Endothelial cell of umbilical vein (primary cell): Measurements from ENCODE around the gene USP11. TPM values are rescaled to one million over a fixed set of nuclear protein-coding genes. Genes with fewer than 3 reads are reported as not detected.

Experiments
- BruUV-seq: library from RNA; stranded (reverse); fragments of 400-500 nt; replicated peaks from 2 replicates; lab custom pipeline; 2021; lab: Mats Ljungman, UMichigan
- CTCF ChIA-PET: fragments of 300-600, 350-600 bp; sonication (Branson Sonifier 250); formaldehyde crosslinking; loops from one replicate; lab custom pipeline; 2021; ENCODE audit warnings: antibody characterized with exemption, inconsistent platforms; lab: Charles Lee
- POLR2A ChIA-PET: fragments of 300-600, 350-600 bp; sonication (Branson Sonifier 250); formaldehyde crosslinking; loops from one replicate; lab custom pipeline; 2021; ENCODE audit warnings: antibody characterized with exemption, inconsistent platforms; lab: Charles Lee
- DNase-seq: peaks from one replicate; pipeline ENCODE4 v3.0.0-alpha.2; 2011; ENCODE audit warnings: low read depth, low spot score
- FAIRE-seq: peaks from 2 replicates; lab custom pipeline; 2011; peaks lifted over from hg19 to GRCh38; lab: Jason Lieb, UNC
- H2AFZ ChIP-seq: 2 replicates; pipeline ENCODE4 v1.6.0; 2012; ENCODE audit warnings: low read depth, low read length, control low read depth, inconsistent platforms
- H3K27ac ChIP-seq: 2 replicates; pipeline ENCODE4 v1.5.1; 2011; ENCODE audit warnings: low read depth, mild to moderate bottlenecking, control low read depth, low read length, moderate library complexity; ENCODE audit not compliant: insufficient read depth
- H3K27me3 ChIP-seq, 2 experiments: 2 replicates each; pipeline versions ENCODE4 v1.6.0 to v1.6.1; 2011; ENCODE audit warnings: low read length in 2 of 2, mixed read lengths in 1 of 2; ENCODE audit not compliant: control insufficient read depth in 2 of 2, insufficient read depth in 2 of 2
- H3K36me3 ChIP-seq, 2 experiments: 2 replicates in 1 of 2; 3 replicates in 1 of 2; pipeline ENCODE4 v1.5.1; 2011; ENCODE audit warnings: low read length in 2 of 2, mild to moderate bottlenecking in 1 of 2, moderate library complexity in 1 of 2; ENCODE audit not compliant: control insufficient read depth in 2 of 2, insufficient read depth in 2 of 2; ENCODE audit errors: extremely low read depth in 1 of 2
- H3K4me1 ChIP-seq: 3 replicates; pipeline ENCODE4 v1.5.1; 2011; ENCODE audit warnings: mild to moderate bottlenecking, low read length; ENCODE audit not compliant: control insufficient read depth, insufficient read depth; ENCODE audit errors: extremely low read depth
- H3K4me2 ChIP-seq: 2 replicates; pipeline ENCODE4 v1.6.1; 2011; ENCODE audit warnings: low read length, control low read depth, mixed read lengths; ENCODE audit not compliant: insufficient read depth
- H3K4me3 ChIP-seq, 3 experiments: fragments of 200-600 bp in 1 of 3; sonication (generic), shearing (Covaris generic) in 1 of 3; replicated peaks in 1 of 3; 2 replicates each; pipeline ENCODE4 v1.5.1; 2011 to 2016; ENCODE audit warnings: control low read depth in 3 of 3, low read length in 3 of 3, mild to moderate bottlenecking in 2 of 3, inconsistent platforms in 1 of 3, low read depth in 1 of 3, moderate library complexity in 1 of 3; ENCODE audit not compliant: insufficient read depth in 1 of 3
- H3K79me2 ChIP-seq: 2 replicates; pipeline ENCODE4 v1.6.0; 2012; ENCODE audit warnings: low read length, inconsistent platforms; ENCODE audit not compliant: control insufficient read depth, insufficient read depth
- H3K9ac ChIP-seq: replicated peaks from 2 replicates; pipeline ENCODE3; 2011; ENCODE audit warnings: low read length, control low read depth; ENCODE audit not compliant: insufficient read depth; ENCODE audit errors: extremely low read depth
- H3K9me1 ChIP-seq: replicated peaks from 3 replicates; pipeline ENCODE4 v1.6.0; 2011; ENCODE audit warnings: mild to moderate bottlenecking, low read length; ENCODE audit not compliant: control insufficient read depth, insufficient read depth; ENCODE audit errors: extremely low read depth
- H3K9me3 ChIP-seq: replicated peaks from 2 replicates; pipeline ENCODE4 v1.5.1; 2012; ENCODE audit warnings: low read length, inconsistent platforms; ENCODE audit not compliant: control insufficient read depth, insufficient read depth
- H4K20me1 ChIP-seq: replicated peaks from 2 replicates; pipeline ENCODE3; 2011; ENCODE audit warnings: mild to moderate bottlenecking, low read length; ENCODE audit not compliant: control insufficient read depth, insufficient read depth; ENCODE audit errors: extremely low read depth
- EZH2 ChIP-seq: IDR thresholded peaks from 2 replicates; pipeline ENCODE4 v1.6.1; 2012; ENCODE audit warnings: borderline replicate concordance, low read depth, mild to moderate bottlenecking, moderate library complexity, low read length, inconsistent platforms; ENCODE audit not compliant: severe bottlenecking
- FOS ChIP-seq: IDR thresholded peaks from 2 replicates; pipeline ENCODE4 v1.6.1; 2011; ENCODE audit warnings: mild to moderate bottlenecking, low read length, moderate library complexity, borderline replicate concordance; ENCODE audit not compliant: insufficient read depth
- GATA2 ChIP-seq: IDR thresholded peaks from 2 replicates; pipeline ENCODE4 v1.7.0; 2011; ENCODE audit warnings: low read depth, mild to moderate bottlenecking, moderate library complexity, mixed read lengths, low read length; ENCODE audit not compliant: insufficient read length, insufficient read depth
- JUN ChIP-seq: IDR thresholded peaks from 2 replicates; pipeline ENCODE4 v1.6.1; 2011; ENCODE audit warnings: borderline replicate concordance, low read depth; ENCODE audit not compliant: insufficient read length, insufficient read depth
- MYC ChIP-seq: IDR thresholded peaks from one replicate; pipeline ENCODE4 v1.6.1; 2011; ENCODE audit warnings: mild to moderate bottlenecking, low read depth, low read length
- POLR2A ChIP-seq: IDR thresholded peaks from 2 replicates; pipeline ENCODE4 v1.6.1; 2012; ENCODE audit warnings: low read depth, mild to moderate bottlenecking, control low read depth, low read length
- POLR2AphosphoS5 ChIP-seq: IDR thresholded peaks from 2 replicates; pipeline ENCODE4 v1.6.1; 2012; ENCODE audit warnings: low read depth, mild to moderate bottlenecking, control low read depth, low read length, moderate library complexity; ENCODE audit not compliant: insufficient read depth
- dilution Hi-C: fragments of 300-500 bp; cut with MboI; formaldehyde crosslinking; loops from one replicate; pipeline ENCODE4 v1.15.0; 2019; ENCODE audit warnings: low sequenced_read_pairs; ENCODE audit not compliant: extremely low pct_ligation_motif_present
- intact Hi-C: fragments of 100-400 bp; cut with micrococcal nuclease; formaldehyde crosslinking; loops from one replicate; pipeline ENCODE4 v1.10.0; 2022
- polyA plus RNA-seq, 4 experiments: library from polyadenylated mRNA; depleted of rRNA in 3 of 4; stranded (reverse) in 3 of 4; unstranded in 1 of 4; fragments of >200 nt; gene quantifications; 2 replicates each; pipeline versions ENCODE4 v1.2.1 to v1.2.3, GENCODE V29; 2011 to 2012; ENCODE audit warnings: missing spikeins in 1 of 4
- total RNA-seq: library from RNA; stranded (reverse); gene quantifications from 2 replicates; pipeline ENCODE4 v1.2.3, GENCODE V29; 2021
- TF ChIP-seq, protein P1 (sequence below), 2 donors: IDR thresholded peaks; 1 replicate in 1 of 2; 2 replicates in 1 of 2; pipeline ENCODE4 v1.5.1; 2011; ENCODE audit warnings: low read length in 2 of 2, mild to moderate bottlenecking in 2 of 2, moderate library complexity in 2 of 2, control low read depth in 1 of 2, inconsistent platforms in 1 of 2, low read depth in 1 of 2; ENCODE audit not compliant: insufficient read depth in 1 of 2; ENCODE audit errors: extremely low read depth in 1 of 2
- TF ChIP-seq, protein P2 (sequence below): IDR thresholded peaks from 2 replicates; pipeline ENCODE4 v1.6.1; 2011; ENCODE audit not compliant: insufficient read depth, insufficient read length

Gene USP11
- total and polyA plus RNA-seq, 2 donors (not counting 3 experiments of a cell fraction or from before 2014, with no cell fraction given): 24.0 to 36.4 TPM

DNA sequence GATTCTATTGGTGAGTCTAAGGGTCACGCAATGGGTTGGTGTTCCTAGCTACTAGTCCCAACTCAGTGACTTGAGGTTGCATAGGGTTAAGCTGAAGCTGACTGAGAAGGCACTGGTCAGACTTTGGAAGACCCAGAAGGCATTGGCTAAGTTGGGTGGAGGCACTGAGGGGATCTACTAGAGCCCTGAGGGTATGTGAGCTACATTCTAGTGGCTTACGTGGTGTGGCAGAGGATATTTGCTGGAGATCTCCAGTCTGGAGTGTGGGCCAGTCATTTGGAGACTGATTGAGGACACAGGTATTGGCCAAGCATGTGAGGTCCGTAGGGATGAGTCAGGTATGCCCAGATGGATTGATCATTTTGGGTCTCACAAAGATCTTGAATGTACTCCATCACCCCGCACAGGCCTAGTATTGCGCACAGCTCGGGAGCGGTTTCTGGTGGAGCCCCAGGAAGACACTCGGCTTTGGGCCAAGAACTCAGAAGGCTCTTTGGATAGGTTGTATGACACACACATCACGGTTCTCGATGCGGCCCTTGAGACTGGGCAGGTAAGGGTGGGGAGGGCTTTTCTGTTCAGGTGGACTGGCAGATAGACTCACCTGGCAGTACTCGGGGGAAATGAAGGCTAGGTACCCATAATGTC, 7.2 kb downstream of the USP11 start:
- Histone ChIP-seq H3K9me3 (no peaks in the 10 kb centered on the region), H3K4me2 (no peak overlapping the region), H4K20me1 (no peaks in the 10 kb centered on the region), H3K79me2 (peaks cover 6% of the 10 kb centered on the region), H3K27ac (no peak overlapping the region), H3K4me3 (no peak overlapping the region), H3K9me1 (no peaks in the 10 kb centered on the region), H3K27me3 (no peaks in the 10 kb centered on the region), H2AFZ (no peak overlapping the region), H3K36me3 (peaks cover 0 to 25% of the 10 kb centered on the region in 2 experiments), H3K4me1 (no peaks in the 10 kb centered on the region), H3K9ac (no peak overlapping the region)
- ChIA-PET POLR2A (no interaction called here), CTCF (no interaction called here)
- DNase-seq (no peak), FAIRE-seq (no peak)
- dilution Hi-C loops (no loop called here), intact Hi-C loops (no loop called here)
- BruUV-seq: no TSS peak
- TF ChIP-seq GATA2: no peak
- no peak for TF ChIP-seq POLR2AphosphoS5
- no peak for TF ChIP-seq MYC
- TF ChIP-seq POLR2A: no peak
- TF ChIP-seq, protein P1, sequence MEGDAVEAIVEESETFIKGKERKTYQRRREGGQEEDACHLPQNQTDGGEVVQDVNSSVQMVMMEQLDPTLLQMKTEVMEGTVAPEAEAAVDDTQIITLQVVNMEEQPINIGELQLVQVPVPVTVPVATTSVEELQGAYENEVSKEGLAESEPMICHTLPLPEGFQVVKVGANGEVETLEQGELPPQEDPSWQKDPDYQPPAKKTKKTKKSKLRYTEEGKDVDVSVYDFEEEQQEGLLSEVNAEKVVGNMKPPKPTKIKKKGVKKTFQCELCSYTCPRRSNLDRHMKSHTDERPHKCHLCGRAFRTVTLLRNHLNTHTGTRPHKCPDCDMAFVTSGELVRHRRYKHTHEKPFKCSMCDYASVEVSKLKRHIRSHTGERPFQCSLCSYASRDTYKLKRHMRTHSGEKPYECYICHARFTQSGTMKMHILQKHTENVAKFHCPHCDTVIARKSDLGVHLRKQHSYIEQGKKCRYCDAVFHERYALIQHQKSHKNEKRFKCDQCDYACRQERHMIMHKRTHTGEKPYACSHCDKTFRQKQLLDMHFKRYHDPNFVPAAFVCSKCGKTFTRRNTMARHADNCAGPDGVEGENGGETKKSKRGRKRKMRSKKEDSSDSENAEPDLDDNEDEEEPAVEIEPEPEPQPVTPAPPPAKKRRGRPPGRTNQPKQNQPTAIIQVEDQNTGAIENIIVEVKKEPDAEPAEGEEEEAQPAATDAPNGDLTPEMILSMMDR (IDR thresholded peaks at IDR 0.05; ENCODE audit: extremely low read depth in 1 of 2, insufficient read depth in 1 of 2, low read depth in 1 of 2, low read length in 2 of 2): no peak
- TF ChIP-seq, protein P2, sequence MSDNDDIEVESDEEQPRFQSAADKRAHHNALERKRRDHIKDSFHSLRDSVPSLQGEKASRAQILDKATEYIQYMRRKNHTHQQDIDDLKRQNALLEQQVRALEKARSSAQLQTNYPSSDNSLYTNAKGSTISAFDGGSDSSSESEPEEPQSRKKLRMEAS: no peak
- TF ChIP-seq FOS: no peak
- no peak for TF ChIP-seq EZH2
- no peak for TF ChIP-seq JUN
